ENCODE results near the gene LRRC37B.

- TF ChIP-seq POLR2A (IDR thresholded peaks at IDR 0.05; ENCODE audit: low read depth, low read length) (no peak), POLR2AphosphoS5 (IDR thresholded peaks at IDR 0.05; ENCODE audit: low read depth, low read length) (no peak), TAF1 (IDR thresholded peaks at IDR 0.05; ENCODE audit: low read depth, low read length) (no peak), SPI1 (IDR thresholded peaks at IDR 0.05; ENCODE audit: low read depth, low read length) (no peak)
Measured at GRCh38 chr17:32010114-32010513, 2.9 kb downstream of the LRRC37B start.
